Regular cardiac myocyte (primary cell): Measurements from ENCODE around the gene HELB. TPM values are rescaled to one million over a fixed set of nuclear protein-coding genes. Genes with fewer than 3 reads are reported as not detected.

ENCODE experiments used
- total RNA-seq: library from RNA; depleted of rRNA; stranded (reverse); fragments of >200 nt; gene quantifications from 2 replicates; pipeline ENCODE4 v1.2.3, GENCODE V29; 2014

The HELB gene
- total RNA-seq: 3.5 and 4.5 TPM in 2 replicates

GRCh38 chr12:66301944-66302826 lies at the start of gene HELB:
TSS of gene HELB (plus strand) at chr12:66302493. CDS start at chr12:66302604, 111 bp downstream.

Other genes starting within 250 kb of the HELB start
- gene LLPH, start 171.7 kb upstream of the HELB start, total RNA-seq: 5.4 and 6.3 TPM in 2 replicates
- gene TMBIM4, start 132.5 kb upstream of the HELB start, total RNA-seq: 78.9 and 92.8 TPM in 2 replicates
- gene IRAK3, start 113.3 kb upstream of the HELB start, total RNA-seq: 3.5 and 18.3 TPM in 2 replicates